ENCODE measurements around the gene TRAP1.

Gene TRAP1

DNA sequence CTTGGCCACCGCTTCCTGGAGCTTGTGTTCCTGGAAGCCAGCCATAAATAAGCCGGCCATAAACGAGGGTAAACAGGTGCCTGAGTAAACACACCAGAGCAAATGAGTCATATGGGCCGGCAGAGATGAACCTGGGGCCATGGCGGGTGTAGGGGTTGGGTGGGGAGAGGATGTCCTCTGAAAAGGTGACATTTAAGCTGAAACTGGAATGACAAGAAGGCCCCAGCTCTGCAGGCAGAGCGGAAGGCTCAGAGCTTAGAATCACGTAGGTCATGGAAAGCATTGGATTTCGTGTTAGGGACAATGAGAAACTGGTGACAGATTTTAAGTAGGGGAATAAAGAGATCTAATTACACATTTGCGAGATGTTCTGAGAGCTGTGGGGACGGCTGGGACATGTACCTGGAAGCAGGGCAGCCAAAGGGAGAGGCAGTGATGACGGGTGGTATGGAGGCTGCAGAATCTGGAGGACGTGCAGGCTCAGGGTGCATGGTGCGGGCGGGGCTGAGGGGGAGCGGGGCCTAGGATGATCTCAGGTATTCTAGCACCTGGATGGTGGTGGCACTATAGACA, 70.9 kb downstream of the TRAP1 start:
- no peak overlapping the region for H3K27ac ChIP-seq (ENCODE audit: low read depth, low read length, poor library complexity, severe bottlenecking)
- H2AFZ ChIP-seq (ENCODE audit: low read length) = no peak overlapping the region
- H4K20me1 ChIP-seq (ENCODE audit: insufficient read depth, low read length) = no peaks in the 10 kb centered on the region
- TF ChIP-seq, protein P1, sequence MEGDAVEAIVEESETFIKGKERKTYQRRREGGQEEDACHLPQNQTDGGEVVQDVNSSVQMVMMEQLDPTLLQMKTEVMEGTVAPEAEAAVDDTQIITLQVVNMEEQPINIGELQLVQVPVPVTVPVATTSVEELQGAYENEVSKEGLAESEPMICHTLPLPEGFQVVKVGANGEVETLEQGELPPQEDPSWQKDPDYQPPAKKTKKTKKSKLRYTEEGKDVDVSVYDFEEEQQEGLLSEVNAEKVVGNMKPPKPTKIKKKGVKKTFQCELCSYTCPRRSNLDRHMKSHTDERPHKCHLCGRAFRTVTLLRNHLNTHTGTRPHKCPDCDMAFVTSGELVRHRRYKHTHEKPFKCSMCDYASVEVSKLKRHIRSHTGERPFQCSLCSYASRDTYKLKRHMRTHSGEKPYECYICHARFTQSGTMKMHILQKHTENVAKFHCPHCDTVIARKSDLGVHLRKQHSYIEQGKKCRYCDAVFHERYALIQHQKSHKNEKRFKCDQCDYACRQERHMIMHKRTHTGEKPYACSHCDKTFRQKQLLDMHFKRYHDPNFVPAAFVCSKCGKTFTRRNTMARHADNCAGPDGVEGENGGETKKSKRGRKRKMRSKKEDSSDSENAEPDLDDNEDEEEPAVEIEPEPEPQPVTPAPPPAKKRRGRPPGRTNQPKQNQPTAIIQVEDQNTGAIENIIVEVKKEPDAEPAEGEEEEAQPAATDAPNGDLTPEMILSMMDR (IDR thresholded peaks at IDR 0.05; ENCODE audit: low read length) = no peak
- no peak for TF ChIP-seq EZH2 (IDR thresholded peaks at IDR 0.05; ENCODE audit: borderline replicate concordance, low read length)
- no peaks in the 10 kb centered on the region for H3F3A ChIP-seq (ENCODE audit: insufficient read depth, low read length)
- no peak overlapping the region for H3K4me2 ChIP-seq (ENCODE audit: low read length)
- peaks cover 9% of the 10 kb centered on the region for H3K4me1 ChIP-seq (ENCODE audit: insufficient read depth, low read length, severe bottlenecking)
- H3K9ac ChIP-seq (ENCODE audit: low read length) = no peak overlapping the region
- H3K79me2 ChIP-seq (ENCODE audit: insufficient read depth, low read length) = no peaks in the 10 kb centered on the region
- no peaks in the 10 kb centered on the region for H3K9me2 ChIP-seq (ENCODE audit: low read depth, low read length)
- H3K4me3 ChIP-seq (ENCODE audit: low read depth, low read length, poor library complexity, severe bottlenecking) = no peak overlapping the region
- no peaks in the 10 kb centered on the region for H3K9me3 ChIP-seq (ENCODE audit: low read length)
- H3K36me3 ChIP-seq (ENCODE audit: insufficient read depth, low read length) = peaks cover 12% of the 10 kb centered on the region; the same call in 1 of the 2 replicates
- no peaks in the 10 kb centered on the region for H3K27me3 ChIP-seq (ENCODE audit: insufficient read depth, low read length)

DNA sequence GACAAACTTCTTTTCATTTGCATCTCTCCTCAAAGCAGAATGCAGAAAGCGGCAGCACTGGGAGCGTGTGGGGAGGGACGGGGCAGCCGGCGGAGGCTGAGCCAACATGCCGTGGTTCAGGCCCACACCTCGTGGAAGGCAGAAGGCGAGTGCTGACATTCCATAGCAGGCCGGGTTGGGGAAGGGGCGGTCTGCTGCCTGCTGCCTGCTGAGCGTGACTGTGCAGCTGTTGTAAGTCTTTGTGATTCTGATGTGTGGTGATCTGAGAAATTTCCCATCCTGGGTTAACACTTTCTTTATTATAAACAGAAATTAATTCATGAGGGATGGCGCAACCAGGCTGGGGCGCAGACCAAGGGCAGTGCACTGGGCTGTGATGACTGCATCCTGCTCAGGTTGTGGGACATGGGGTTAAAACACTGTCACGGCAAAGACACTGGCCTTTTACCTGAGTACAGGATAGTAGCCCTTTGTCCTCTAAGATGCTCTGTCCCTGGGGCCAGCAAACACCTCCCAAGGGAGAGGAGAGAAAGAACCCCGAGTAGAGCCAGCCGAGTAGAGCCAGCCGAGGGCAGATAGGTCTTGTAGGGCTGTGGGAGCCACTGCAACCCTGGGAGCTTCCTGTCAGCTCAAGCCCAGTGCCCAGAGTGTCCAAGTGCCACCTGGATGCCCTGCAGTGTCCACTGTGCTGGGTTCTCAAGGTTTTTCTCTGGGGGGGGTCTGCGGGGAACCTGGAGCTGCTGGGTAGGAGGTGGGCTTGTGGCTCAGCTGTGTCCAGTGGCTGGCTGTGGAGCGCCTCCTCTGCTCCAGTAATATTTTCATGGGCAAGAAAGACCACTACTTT, 71.6 kb downstream of the TRAP1 start:
- no peaks in the 10 kb centered on the region for H3K9me3 ChIP-seq (ENCODE audit: low read length)
- no peaks in the 10 kb centered on the region for H3K27me3 ChIP-seq (ENCODE audit: insufficient read depth, low read length)
- H3K27ac ChIP-seq (ENCODE audit: low read depth, low read length, poor library complexity, severe bottlenecking) = no peak overlapping the region
- H3K36me3 ChIP-seq (ENCODE audit: insufficient read depth, low read length) = peaks cover 12% of the 10 kb centered on the region; the same call in 1 of the 2 replicates
- H3F3A ChIP-seq (ENCODE audit: insufficient read depth, low read length) = no peaks in the 10 kb centered on the region
- H3K9ac ChIP-seq (ENCODE audit: low read length) = no peak overlapping the region
- TF ChIP-seq EZH2 (IDR thresholded peaks at IDR 0.05; ENCODE audit: borderline replicate concordance, low read length) = no peak
- TF ChIP-seq, protein P1 (IDR thresholded peaks at IDR 0.05; ENCODE audit: low read length) = no peak
- no peaks in the 10 kb centered on the region for H4K20me1 ChIP-seq (ENCODE audit: insufficient read depth, low read length)
- peaks cover 9% of the 10 kb centered on the region for H3K4me1 ChIP-seq (ENCODE audit: insufficient read depth, low read length, severe bottlenecking)
- no peaks in the 10 kb centered on the region for H3K9me2 ChIP-seq (ENCODE audit: low read depth, low read length)
- no peaks in the 10 kb centered on the region for H3K79me2 ChIP-seq (ENCODE audit: insufficient read depth, low read length)
- no peak overlapping the region for H3K4me3 ChIP-seq (ENCODE audit: low read depth, low read length, poor library complexity, severe bottlenecking)
- H3K4me2 ChIP-seq (ENCODE audit: low read length) = no peak overlapping the region
- H2AFZ ChIP-seq (ENCODE audit: low read length) = no peak overlapping the region

DNA sequence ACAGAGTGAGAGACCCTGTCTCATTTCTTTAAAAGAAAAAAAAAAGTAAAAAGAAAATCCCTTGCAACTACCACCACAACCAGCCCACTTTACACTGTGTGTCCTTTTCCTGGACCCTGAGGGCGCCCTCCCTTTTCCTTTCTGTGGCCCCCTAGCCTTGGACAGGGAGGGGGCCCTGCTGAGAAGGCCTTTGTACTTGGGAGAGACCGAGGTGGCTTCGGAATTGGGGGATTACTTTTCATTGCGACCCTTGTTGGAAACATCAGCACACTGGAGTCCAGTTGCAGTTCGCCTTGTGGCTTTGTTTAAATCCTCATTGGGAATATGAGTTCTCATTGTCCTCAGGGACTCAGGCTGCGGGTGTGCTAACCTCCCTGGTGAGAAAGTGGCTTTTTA, 72.2 kb downstream of the TRAP1 start:
- peaks cover 15% of the 10 kb centered on the region; the same call in 1 of the 2 replicates for H3K36me3 ChIP-seq (ENCODE audit: insufficient read depth, low read length)
- peaks cover 9% of the 10 kb centered on the region for H3K4me1 ChIP-seq (ENCODE audit: insufficient read depth, low read length, severe bottlenecking)
- H3K79me2 ChIP-seq (ENCODE audit: insufficient read depth, low read length) = no peaks in the 10 kb centered on the region
- no peak overlapping the region for H3K4me3 ChIP-seq (ENCODE audit: low read depth, low read length, poor library complexity, severe bottlenecking)
- H3K27ac ChIP-seq (ENCODE audit: low read depth, low read length, poor library complexity, severe bottlenecking) = no peak overlapping the region
- H3K4me2 ChIP-seq (ENCODE audit: low read length) = no peak overlapping the region
- no peak overlapping the region for H3K9ac ChIP-seq (ENCODE audit: low read length)
- H3K9me3 ChIP-seq (ENCODE audit: low read length) = no peaks in the 10 kb centered on the region
- H4K20me1 ChIP-seq (ENCODE audit: insufficient read depth, low read length) = no peaks in the 10 kb centered on the region
- no peaks in the 10 kb centered on the region for H3F3A ChIP-seq (ENCODE audit: insufficient read depth, low read length)
- no peaks in the 10 kb centered on the region for H3K27me3 ChIP-seq (ENCODE audit: insufficient read depth, low read length)
- H2AFZ ChIP-seq (ENCODE audit: low read length) = no peak overlapping the region
- no peaks in the 10 kb centered on the region for H3K9me2 ChIP-seq (ENCODE audit: low read depth, low read length)
- TF ChIP-seq, protein P1 (IDR thresholded peaks at IDR 0.05; ENCODE audit: low read length) = no peak
- no peak for TF ChIP-seq EZH2 (IDR thresholded peaks at IDR 0.05; ENCODE audit: borderline replicate concordance, low read length)

Measured in OCI-LY1 (cell line).